SK-N-SH (cell line): Measurements from ENCODE around the gene MBIP. TPM values are rescaled to one million over a fixed set of nuclear protein-coding genes. Genes with fewer than 3 reads are reported as not detected.

ENCODE experiments used
- CTCF ChIA-PET: fragments of 300-600, 350-600 bp; formaldehyde crosslinking; extraction: SDS; loops from one replicate; lab custom pipeline; 2021; lab: Yijun Ruan, JAX
- POLR2A ChIA-PET: fragments of 350-600 bp; sonication (Branson Sonifier 250); formaldehyde crosslinking; extraction: SDS; loops from one replicate; lab custom pipeline; 2020; ENCODE audit warnings: antibody characterized with exemption, inconsistent platforms; lab: Yijun Ruan, JAX
- DNase-seq: peaks from one replicate; pipeline ENCODE4 v3.0.0; 2012
- H2AFZ ChIP-seq: fragments of 200-600 bp; sonication (generic); 2 replicates; pipeline ENCODE4 v1.8.1; 2016; ENCODE audit warnings: antibody characterized with exemption, mild to moderate bottlenecking, low read depth
- H3F3A ChIP-seq: fragments of 200-600 bp; sonication (generic); replicated peaks from 2 replicates; pipeline ENCODE3; 2016; ENCODE audit warnings: antibody characterized with exemption, mild to moderate bottlenecking; ENCODE audit not compliant: insufficient read depth
- H3K27ac ChIP-seq, 2 experiments: fragments of 200-500 bp in 1 of 2; fragments of 200-600 bp in 1 of 2; sonication (Bioruptor generic) in 1 of 2; sonication (generic), shearing (Covaris generic) in 1 of 2; 2 replicates each; pipeline versions ENCODE4 v1.5.1 to v1.6.1; 2014 to 2016; ENCODE audit warnings: low read depth in 2 of 2, inconsistent platforms in 1 of 2, low read length in 1 of 2, mild to moderate bottlenecking in 1 of 2, mixed read lengths in 1 of 2
- H3K27me3 ChIP-seq: fragments of 200-600 bp; sonication (generic), shearing (Covaris generic); 2 replicates; pipeline ENCODE4 v1.6.1; 2016; ENCODE audit warnings: mixed run types; ENCODE audit not compliant: insufficient read depth
- H3K36me3 ChIP-seq, 2 experiments: fragments of 200-500 bp in 1 of 2; fragments of 200-600 bp in 1 of 2; sonication (Bioruptor generic) in 1 of 2; sonication (generic) in 1 of 2; replicated peaks in 1 of 2; 2 replicates each; pipeline versions ENCODE3 to v1.5.1; 2014 to 2016; ENCODE audit warnings: low read length in 1 of 2, mild to moderate bottlenecking in 1 of 2; ENCODE audit not compliant: insufficient read depth in 2 of 2, control insufficient read depth in 1 of 2
- H3K4me1 ChIP-seq, 2 experiments: fragments of 200-500 bp in 1 of 2; fragments of 200-600 bp in 1 of 2; sonication (Bioruptor generic) in 1 of 2; sonication (generic), shearing (Covaris generic) in 1 of 2; 2 replicates each; pipeline versions ENCODE4 v1.5.1 to v1.6.1; 2014 to 2016; ENCODE audit warnings: low read depth in 1 of 2, low read length in 1 of 2, mixed run types in 1 of 2; ENCODE audit not compliant: insufficient read depth in 2 of 2, control insufficient read depth in 1 of 2
- H3K4me2 ChIP-seq: fragments of 200-600 bp; sonication (generic), shearing (Covaris generic); 2 replicates; pipeline ENCODE4 v1.6.1; 2017; ENCODE audit warnings: mixed run types
- H3K4me3 ChIP-seq, 2 experiments: fragments of 200-500 bp in 1 of 2; fragments of 200-600 bp in 1 of 2; sonication (Bioruptor generic) in 1 of 2; sonication (generic), shearing (Covaris generic) in 1 of 2; 2 replicates each; pipeline versions ENCODE4 v1.5.1 to v1.8.1; 2014 to 2016; ENCODE audit warnings: low read depth in 2 of 2, inconsistent platforms in 1 of 2, low read length in 1 of 2, mild to moderate bottlenecking in 1 of 2, mixed read lengths in 1 of 2, moderate library complexity in 1 of 2
- H3K79me2 ChIP-seq: fragments of 200-600 bp; sonication (generic); 2 replicates; pipeline ENCODE4 v1.8.1; 2017; ENCODE audit warnings: mild to moderate bottlenecking; ENCODE audit not compliant: insufficient read depth
- H3K9ac ChIP-seq: fragments of 200-600 bp; sonication (generic); 2 replicates; pipeline ENCODE4 v1.6.1; 2017; ENCODE audit warnings: mixed run types
- H3K9me2 ChIP-seq: fragments of 200-600 bp; sonication (generic); 2 replicates; pipeline ENCODE4 v1.6.1; 2017; ENCODE audit warnings: mixed run types
- H3K9me3 ChIP-seq: fragments of 200-600 bp; sonication (generic); 2 replicates; pipeline ENCODE4 v1.6.1; 2017; ENCODE audit warnings: mixed run types, mild to moderate bottlenecking, moderate library complexity
- H4K20me1 ChIP-seq: fragments of 200-600 bp; sonication (generic); 2 replicates; pipeline ENCODE4 v1.6.1; 2017; ENCODE audit warnings: mild to moderate bottlenecking, mixed run types; ENCODE audit not compliant: insufficient read depth
- CHD2 ChIP-seq: fragments of 150-350 bp; IDR thresholded peaks from 2 replicates; pipeline ENCODE4 v1.6.1; 2018; ENCODE audit warnings: low read length; ENCODE audit not compliant: partially characterized antibody
- ELF1 ChIP-seq: IDR thresholded peaks from 2 replicates; pipeline ENCODE4 v1.4.0; 2012
- EP300 ChIP-seq, 2 experiments: IDR thresholded peaks; 2 replicates each; pipeline versions ENCODE4 v1.4.0 to v1.6.1; 2012; ENCODE audit warnings: borderline replicate concordance in 1 of 2, low read depth in 1 of 2, low read length in 1 of 2
- FOXJ3 ChIP-seq: sonication (generic); formaldehyde crosslinking; IDR thresholded peaks from 2 replicates; pipeline ENCODE4 v1.5.1; 2020; ENCODE audit warnings: mild to moderate bottlenecking, missing genetic modification reagents
- FOXM1 ChIP-seq: IDR thresholded peaks from 2 replicates; pipeline ENCODE4 v1.4.0; 2012; ENCODE audit warnings: low read depth, mild to moderate bottlenecking
- GABPA ChIP-seq: IDR thresholded peaks from 2 replicates; pipeline ENCODE4 v1.4.0; 2012; ENCODE audit warnings: low read depth, mild to moderate bottlenecking
- GATA2 ChIP-seq: sonication (generic); formaldehyde crosslinking; IDR thresholded peaks from 2 replicates; pipeline ENCODE4 v1.5.0; 2020; ENCODE audit warnings: mild to moderate bottlenecking, missing genetic modification reagents
- IRF3 ChIP-seq: fragments of 150-350 bp; IDR thresholded peaks from 2 replicates; pipeline ENCODE4 v1.6.1; 2016; ENCODE audit warnings: mild to moderate bottlenecking, low read depth, low read length
- MEF2A ChIP-seq: IDR thresholded peaks from 2 replicates; pipeline ENCODE4 v1.4.0; 2012; ENCODE audit warnings: low read depth, borderline replicate concordance
- MXI1 ChIP-seq: IDR thresholded peaks from 2 replicates; pipeline ENCODE4 v1.6.1; 2012; ENCODE audit warnings: mild to moderate bottlenecking, low read depth, low read length, improper control_type of control experiment
- NFIC ChIP-seq: IDR thresholded peaks from 2 replicates; pipeline ENCODE4 v1.4.0; 2012; ENCODE audit warnings: borderline replicate concordance
- NRF1 ChIP-seq: IDR thresholded peaks from 2 replicates; pipeline ENCODE4 v1.6.1; 2012; ENCODE audit warnings: low read depth, mild to moderate bottlenecking, low read length
- PBX3 ChIP-seq: IDR thresholded peaks from 2 replicates; pipeline ENCODE4; 2012
- POLR2AphosphoS5 ChIP-seq: IDR thresholded peaks from 2 replicates; pipeline ENCODE4 v1.6.1; 2012; ENCODE audit warnings: low read depth, low read length
- RFX5 ChIP-seq: IDR thresholded peaks from 2 replicates; pipeline ENCODE4 v1.6.1; 2012; ENCODE audit warnings: mild to moderate bottlenecking, improper control_type of control experiment, low read length
- SIN3A ChIP-seq: IDR thresholded peaks from 2 replicates; pipeline ENCODE4 v1.6.1; 2012; ENCODE audit warnings: low read depth, mild to moderate bottlenecking, low read length, moderate library complexity, borderline replicate concordance
- TCF12 ChIP-seq: IDR thresholded peaks from 2 replicates; pipeline ENCODE4 v1.4.0; 2012
- TEAD4 ChIP-seq: IDR thresholded peaks from 2 replicates; pipeline ENCODE4 v1.4.0; 2012; ENCODE audit warnings: mild to moderate bottlenecking, borderline replicate concordance; ENCODE audit not compliant: insufficient read depth
- YY1 ChIP-seq: IDR thresholded peaks from 2 replicates; pipeline ENCODE4 v1.4.0; 2012; ENCODE audit warnings: low read depth, mild to moderate bottlenecking
- WGBS: methylation state at CpG from one replicate; pipeline ENCODE4 v1.1.6; 2017; ENCODE audit warnings: low lambda C conversion rate; 5-methylcytosine and 5-hydroxymethylcytosine counted together
- polyA plus RNA-seq, 3 experiments: library from polyadenylated mRNA; depleted of rRNA; stranded (reverse); fragments of >200 nt; gene quantifications; 2 replicates each; pipeline ENCODE4 v1.2.3, GENCODE V29; 2012
- TF ChIP-seq, protein P1 (sequence below): IDR thresholded peaks from 2 replicates; pipeline ENCODE4 v1.6.1; 2012; ENCODE audit warnings: mild to moderate bottlenecking, low read depth, low read length, moderate library complexity
- TF ChIP-seq, protein P2 (sequence below): fragments of 150-350 bp; IDR thresholded peaks from 2 replicates; pipeline ENCODE4 v1.6.1; 2017; ENCODE audit warnings: antibody characterized with exemption, low read length, low read depth, borderline replicate concordance
- TF ChIP-seq, protein P3 (sequence below): IDR thresholded peaks from 2 replicates; pipeline ENCODE4 v1.4.0; 2012; ENCODE audit warnings: low read depth, borderline replicate concordance

The MBIP gene
- polyA plus RNA-seq, 1 of the 3 experiments (the other 2 are of a cell fraction) = 11.5 TPM

GRCh38 chr14:36362648-36363047 lies 42.2 kb upstream of the MBIP start (continued):
- TF ChIP-seq IRF3 (no peak), TEAD4 (no peak), GATA2 (no peak), ELF1 (no peak), EP300 (IDR thresholded peaks at IDR 0.05; ENCODE audit: borderline replicate concordance in 1 of 2, low read depth in 1 of 2, low read length in 1 of 2) (no peak)

DNA sequence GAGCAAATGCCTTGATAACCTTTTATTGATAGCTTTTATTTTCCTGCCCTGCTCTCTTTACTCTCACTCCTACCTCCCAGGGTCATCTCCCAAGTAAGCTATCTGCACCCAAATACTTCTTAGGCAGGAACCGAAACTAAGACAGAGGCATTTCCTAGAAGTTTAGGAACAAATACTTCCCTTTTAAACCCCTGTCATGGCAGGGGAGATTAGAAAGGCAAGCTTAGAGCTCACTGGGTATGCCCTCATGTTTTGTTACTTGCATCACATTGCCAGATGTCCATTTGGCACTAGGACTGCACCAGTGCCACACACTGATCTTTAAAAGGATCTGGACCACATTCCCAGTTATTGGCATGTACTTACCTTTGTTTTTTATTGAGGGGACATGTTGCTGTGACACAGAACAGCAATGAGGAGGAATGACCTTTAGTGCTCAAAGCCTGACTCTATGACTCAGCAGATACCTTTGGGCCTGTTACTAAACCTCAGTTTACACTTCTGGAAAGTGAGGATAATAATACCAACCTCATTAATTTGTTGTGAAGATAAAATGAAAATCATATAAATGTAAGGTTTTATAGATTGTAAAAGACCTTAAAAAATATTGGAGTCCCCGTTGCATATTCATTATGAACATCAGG lies 40.9 kb upstream of the MBIP start:
- H3K79me2 ChIP-seq = no peaks in the 10 kb centered on the region

More for the DNA sequence above, 40.9 kb upstream of the MBIP start:
- TF ChIP-seq YY1 (no peak), FOXJ3 (no peak), NFIC (no peak), FOXM1 (no peak), IRF3 (no peak), TCF12 (no peak), GABPA (no peak), SIN3A (no peak), PBX3 (no peak), CHD2 (no peak), GATA2 (no peak), MEF2A (no peak), MXI1 (no peak), POLR2AphosphoS5 (no peak), RFX5 (no peak), NRF1 (no peak)
- TF ChIP-seq, protein P1, sequence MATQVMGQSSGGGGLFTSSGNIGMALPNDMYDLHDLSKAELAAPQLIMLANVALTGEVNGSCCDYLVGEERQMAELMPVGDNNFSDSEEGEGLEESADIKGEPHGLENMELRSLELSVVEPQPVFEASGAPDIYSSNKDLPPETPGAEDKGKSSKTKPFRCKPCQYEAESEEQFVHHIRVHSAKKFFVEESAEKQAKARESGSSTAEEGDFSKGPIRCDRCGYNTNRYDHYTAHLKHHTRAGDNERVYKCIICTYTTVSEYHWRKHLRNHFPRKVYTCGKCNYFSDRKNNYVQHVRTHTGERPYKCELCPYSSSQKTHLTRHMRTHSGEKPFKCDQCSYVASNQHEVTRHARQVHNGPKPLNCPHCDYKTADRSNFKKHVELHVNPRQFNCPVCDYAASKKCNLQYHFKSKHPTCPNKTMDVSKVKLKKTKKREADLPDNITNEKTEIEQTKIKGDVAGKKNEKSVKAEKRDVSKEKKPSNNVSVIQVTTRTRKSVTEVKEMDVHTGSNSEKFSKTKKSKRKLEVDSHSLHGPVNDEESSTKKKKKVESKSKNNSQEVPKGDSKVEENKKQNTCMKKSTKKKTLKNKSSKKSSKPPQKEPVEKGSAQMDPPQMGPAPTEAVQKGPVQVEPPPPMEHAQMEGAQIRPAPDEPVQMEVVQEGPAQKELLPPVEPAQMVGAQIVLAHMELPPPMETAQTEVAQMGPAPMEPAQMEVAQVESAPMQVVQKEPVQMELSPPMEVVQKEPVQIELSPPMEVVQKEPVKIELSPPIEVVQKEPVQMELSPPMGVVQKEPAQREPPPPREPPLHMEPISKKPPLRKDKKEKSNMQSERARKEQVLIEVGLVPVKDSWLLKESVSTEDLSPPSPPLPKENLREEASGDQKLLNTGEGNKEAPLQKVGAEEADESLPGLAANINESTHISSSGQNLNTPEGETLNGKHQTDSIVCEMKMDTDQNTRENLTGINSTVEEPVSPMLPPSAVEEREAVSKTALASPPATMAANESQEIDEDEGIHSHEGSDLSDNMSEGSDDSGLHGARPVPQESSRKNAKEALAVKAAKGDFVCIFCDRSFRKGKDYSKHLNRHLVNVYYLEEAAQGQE = no peak
- TF ChIP-seq, protein P2, sequence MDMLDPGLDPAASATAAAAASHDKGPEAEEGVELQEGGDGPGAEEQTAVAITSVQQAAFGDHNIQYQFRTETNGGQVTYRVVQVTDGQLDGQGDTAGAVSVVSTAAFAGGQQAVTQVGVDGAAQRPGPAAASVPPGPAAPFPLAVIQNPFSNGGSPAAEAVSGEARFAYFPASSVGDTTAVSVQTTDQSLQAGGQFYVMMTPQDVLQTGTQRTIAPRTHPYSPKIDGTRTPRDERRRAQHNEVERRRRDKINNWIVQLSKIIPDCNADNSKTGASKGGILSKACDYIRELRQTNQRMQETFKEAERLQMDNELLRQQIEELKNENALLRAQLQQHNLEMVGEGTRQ = no peak
- TF ChIP-seq, protein P3, sequence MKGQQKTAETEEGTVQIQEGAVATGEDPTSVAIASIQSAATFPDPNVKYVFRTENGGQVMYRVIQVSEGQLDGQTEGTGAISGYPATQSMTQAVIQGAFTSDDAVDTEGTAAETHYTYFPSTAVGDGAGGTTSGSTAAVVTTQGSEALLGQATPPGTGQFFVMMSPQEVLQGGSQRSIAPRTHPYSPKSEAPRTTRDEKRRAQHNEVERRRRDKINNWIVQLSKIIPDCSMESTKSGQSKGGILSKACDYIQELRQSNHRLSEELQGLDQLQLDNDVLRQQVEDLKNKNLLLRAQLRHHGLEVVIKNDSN = no peak
- Histone ChIP-seq H3K9ac (no peak overlapping the region), H3K9me2 (no peaks in the 10 kb centered on the region), H3F3A (no peaks in the 10 kb centered on the region), H4K20me1 (no peaks in the 10 kb centered on the region), H3K36me3 (no peaks in the 10 kb centered on the region), H3K27ac (no peak overlapping the region), H3K27me3 (no peaks in the 10 kb centered on the region; the same call in 1 of the 2 replicates), H3K4me2 (no peak overlapping the region), H2AFZ (no peak overlapping the region), H3K9me3 (no peaks in the 10 kb centered on the region), H3K4me1 (no peaks in the 10 kb centered on the region), H3K4me3 (no peak overlapping the region)
- WGBS = 3% methylated on average over 2 of the region's 2 CpGs
- CTCF ChIA-PET = interaction anchor here (3.1 kb wide), 1 partner anchor 13 kb away, joined by 13 read pairs; no protein-coding TSS in a partner anchor
- no peak for DNase-seq
- POLR2A ChIA-PET = no interaction called here
